GM19035 (cell line): ENCODE data around the gene GET4.
A peak's percentile ranks its signal among the peaks of the same experiment; 100 is the strongest.
"Not testable (repeated sequence)": the region's sequence is repeated elsewhere in the genome, so short reads cannot be mapped to it uniquely, and the experiment has no call there.

ENCODE experiments used
- ATAC-seq: cut with Tn5 transposase; IDR thresholded peaks from one replicate; pipeline ENCODE4 v1.9.1; 2021; ENCODE audit not compliant: unreplicated experiment

GET4 gene

GRCh38 chr7:868189-868486, 8.2 kb upstream of the GET4 start:
- no peak for ATAC-seq

- no peak for ATAC-seq
Observed at GRCh38 chr7:869348-869747, 7.0 kb upstream of the GET4 start.

- no peak for ATAC-seq
Observed at GRCh38 chr7:871900-872537, 4.3 kb upstream of the GET4 start.

- ATAC-seq, result not testable (repeated sequence)
Observed at GRCh38 chr7:872685-873084, 3.7 kb upstream of the GET4 start.

GRCh38 chr7:873367-874002, 2.9 kb upstream of the GET4 start:
- no peak for ATAC-seq

GRCh38 chr7:874031-874749, 2.2 kb upstream of the GET4 start:
- ATAC-seq, result no peak

- no peak for ATAC-seq
Observed at GRCh38 chr7:875051-875450, 1.3 kb upstream of the GET4 start.

GRCh38 chr7:875476-876076, 778 bp upstream of the GET4 start:
- no peak for ATAC-seq

GRCh38 chr7:876972-877311, 588 bp downstream of the GET4 start:
- peak; percentile 24 for ATAC-seq

- no peak for ATAC-seq
Observed at GRCh38 chr7:877312-878232, 1.2 kb downstream of the GET4 start.

GRCh38 chr7:879093-879492, 2.7 kb downstream of the GET4 start:
- no peak for ATAC-seq

- no peak for ATAC-seq
Observed at GRCh38 chr7:879706-880105, 3.4 kb downstream of the GET4 start.

GRCh38 chr7:880450-880849, 4.1 kb downstream of the GET4 start:
- no peak for ATAC-seq

- ATAC-seq, result no peak
Observed at GRCh38 chr7:881441-882234, 5.3 kb downstream of the GET4 start.

GRCh38 chr7:882336-883035, 6.1 kb downstream of the GET4 start:
- ATAC-seq, result no peak

- no peak for ATAC-seq
Observed at GRCh38 chr7:883055-884021, 7.0 kb downstream of the GET4 start.

- no peak for ATAC-seq
Observed at GRCh38 chr7:884191-885003, 8.0 kb downstream of the GET4 start.
